K562 (cell line): Measurements from ENCODE around the gene SKIDA1. TPM values are rescaled to one million over a fixed set of nuclear protein-coding genes. Genes with fewer than 3 reads are reported as not detected.

Experiments
- ATAC-seq: fragments of 200-7000 bp; cut with Tn5 transposase; 3 replicates; pipeline ENCODE4 v1.9.1; 2020; ENCODE audit warnings: moderate library complexity
- BruUV-seq: library from RNA; stranded (reverse); fragments of 400-500 nt; replicated peaks from 2 replicates; lab custom pipeline; 2021; lab: Mats Ljungman, UMichigan
- CTCF ChIA-PET: fragments of 300-600 bp; formaldehyde crosslinking; extraction: SDS; loops from one replicate; lab custom pipeline; 2021; ENCODE audit warnings: low intra/inter-chr PET ratio; lab: Yijun Ruan, JAX
- POLR2A ChIA-PET: fragments of 300-600, 350-650 bp; sonication (Branson Sonifier 250); formaldehyde crosslinking; extraction: SDS; loops from one replicate; lab custom pipeline; 2021; ENCODE audit warnings: antibody characterized with exemption, inconsistent platforms; lab: Yijun Ruan, JAX
- DNase-seq, 4 experiments: peaks; one replicate each; pipeline versions ENCODE4 v3.0.0 to v3.0.0-alpha.2; 2011 to 2018; ENCODE audit warnings: low spot score in 3 of 4, mixed read lengths in 3 of 4; ENCODE audit errors: extremely low read depth in 1 of 4
- FAIRE-seq: peaks from 2 replicates; lab custom pipeline; 2011; peaks lifted over from hg19 to GRCh38; lab: Jason Lieb, UNC
- H2AFZ ChIP-seq: 2 replicates; pipeline ENCODE4 v1.6.0; 2011; ENCODE audit warnings: low read depth, low read length, control low read depth, inconsistent platforms
- H3K27ac ChIP-seq: fragments of 200-600 bp; 3 replicates; pipeline ENCODE4 v1.8.0; 2011; ENCODE audit warnings: low read depth, mild to moderate bottlenecking, control low read depth, inconsistent platforms, low read length, moderate library complexity, mixed read lengths; ENCODE audit errors: extremely low read depth
- H3K27me3 ChIP-seq, 2 experiments: fragments of 300-600 bp in 1 of 2; 2 replicates in 1 of 2; 3 replicates in 1 of 2; pipeline versions ENCODE4 v1.6.0 to v1.8.0; 2011; ENCODE audit warnings: inconsistent platforms in 2 of 2, low read length in 2 of 2, mild to moderate bottlenecking in 1 of 2, mixed read lengths in 1 of 2, moderate library complexity in 1 of 2; ENCODE audit not compliant: control insufficient read depth in 2 of 2, insufficient read depth in 2 of 2
- H3K36me3 ChIP-seq: fragments of 300-600 bp; 3 replicates; pipeline ENCODE4 v1.8.0; 2011; ENCODE audit warnings: mild to moderate bottlenecking, low read length, inconsistent platforms; ENCODE audit not compliant: control insufficient read depth, insufficient read depth
- H3K4me1 ChIP-seq, 2 experiments: fragments of 200-600 bp in 1 of 2; replicated peaks in 1 of 2; 2 replicates in 1 of 2; 3 replicates in 1 of 2; pipeline versions ENCODE4 v1.5.1 to v1.8.0; 2011; ENCODE audit warnings: inconsistent platforms in 2 of 2, low read length in 2 of 2, mild to moderate bottlenecking in 1 of 2, mixed read lengths in 1 of 2, moderate library complexity in 1 of 2; ENCODE audit not compliant: control insufficient read depth in 2 of 2, insufficient read depth in 2 of 2
- H3K4me2 ChIP-seq: 2 replicates; pipeline ENCODE4 v1.6.1; 2011; ENCODE audit warnings: low read length, control low read depth, inconsistent platforms, mixed read lengths; ENCODE audit not compliant: insufficient read depth
- H3K4me3 ChIP-seq: fragments of 200-600 bp; sonication (generic), shearing (Covaris generic); 2 replicates; pipeline ENCODE4 v1.5.1; 2016; ENCODE audit warnings: control low read depth, inconsistent platforms
- H3K79me2 ChIP-seq: fragments of 200-600 bp; 3 replicates; pipeline ENCODE4 v1.8.0; 2011; ENCODE audit warnings: low read length, inconsistent platforms; ENCODE audit not compliant: control insufficient read depth, insufficient read depth
- H3K9ac ChIP-seq, 2 experiments: 2 replicates each; pipeline versions ENCODE4 v1.6.0 to v1.6.1; 2011; ENCODE audit warnings: low read depth in 2 of 2, low read length in 2 of 2, control low read depth in 1 of 2, inconsistent platforms in 1 of 2, mild to moderate bottlenecking in 1 of 2, mixed read lengths in 1 of 2; ENCODE audit not compliant: insufficient read depth in 1 of 2
- H3K9me1 ChIP-seq: one replicate; pipeline ENCODE4 v1.6.0; 2011; ENCODE audit warnings: inconsistent platforms, mild to moderate bottlenecking, low read length, moderate library complexity; ENCODE audit not compliant: control insufficient read depth, insufficient read depth
- H3K9me3 ChIP-seq: replicated peaks from 2 replicates; pipeline ENCODE4 v1.5.1; 2011; ENCODE audit warnings: low read depth, low read length, inconsistent platforms; ENCODE audit not compliant: control insufficient read depth, insufficient read depth
- H4K20me1 ChIP-seq: replicated peaks from 2 replicates; pipeline ENCODE4 v1.6.1; 2011; ENCODE audit warnings: low read length, inconsistent platforms, mixed read lengths; ENCODE audit not compliant: control insufficient read depth, insufficient read depth
- ARID2 ChIP-seq: fragments of 450-650 bp; IDR thresholded peaks from 2 replicates; pipeline ENCODE4 v1.6.1; 2017; ENCODE audit warnings: antibody characterized with exemption, mild to moderate bottlenecking
- E2F8 ChIP-seq: fragments of 450-650 bp; IDR thresholded peaks from 2 replicates; pipeline ENCODE4 v1.7.1; 2018; ENCODE audit warnings: mild to moderate bottlenecking, low read depth; ENCODE audit not compliant: partially characterized antibody
- HDAC3 ChIP-seq: fragments of 450-650 bp; IDR thresholded peaks from 2 replicates; pipeline ENCODE4 v1.6.1; 2018; ENCODE audit warnings: borderline replicate concordance, mild to moderate bottlenecking, moderate library complexity; ENCODE audit not compliant: partially characterized antibody
- RBM22 ChIP-seq: fragments of 200-400 bp; formaldehyde crosslinking; IDR thresholded peaks from 2 replicates; pipeline ENCODE4 v1.6.1; 2018; ENCODE audit warnings: low read length, low read depth; ENCODE audit not compliant: poor library complexity, severe bottlenecking
- RUNX1 ChIP-seq: sonication (generic); IDR thresholded peaks from 2 replicates; pipeline ENCODE4 v1.6.1; 2016; ENCODE audit warnings: antibody characterized with exemption, low read depth
- ZNF398 ChIP-seq: fragments of 250-450 bp; sonication (Bioruptor Pico); IDR thresholded peaks from 2 replicates; pipeline ENCODE4 v1.8.0; 2021; ENCODE audit warnings: moderate library complexity, mild to moderate bottlenecking, inconsistent platforms
- ZNF507 ChIP-seq: conservative IDR thresholded peaks from 2 replicates; pipeline ENCODE4 v1.6.1; 2017; ENCODE audit warnings: missing genetic modification characterization, missing compliant biosample characterization
- ZNF589 ChIP-seq: fragments of 200-800 bp; sonication (Bioruptor generic); IDR thresholded peaks from 2 replicates; pipeline ENCODE4 v1.6.1; 2016; ENCODE audit warnings: low read depth, missing genetic modification characterization, missing compliant biosample characterization
- WGBS: fragments of 100-300 bp; shearing (Covaris generic); methylation state at CpG from one replicate; pipeline ENCODE4 v1.1.6; 2016; ENCODE audit warnings: low coverage, mixed read lengths; ENCODE audit not compliant: insufficient coverage; ENCODE audit errors: missing lambda C conversion rate; 5-methylcytosine and 5-hydroxymethylcytosine counted together
- in situ Hi-C: fragments of 300-500 bp; cut with MboI; formaldehyde crosslinking; loops from 4 replicates; pipeline ENCODE4 v1.15.0; 2018; ENCODE audit warnings: inconsistent platforms, mixed read lengths
- intact Hi-C: fragments of 100-400 bp; cut with micrococcal nuclease; formaldehyde crosslinking; loops from 2 replicates; pipeline ENCODE4 v1.14.2; 2022
- polyA plus RNA-seq, 8 experiments: library from polyadenylated mRNA; depleted of rRNA in 4 of 8; stranded (reverse) in 5 of 8; unstranded in 3 of 8; fragments of >200 nt; fragmentation: Nextera tagmentation in 2 of 8; fragmentation: Illumina TruSeq in 1 of 8; extraction: Ambion mirVana in 2 of 8; extraction: Trizol in 1 of 8; gene quantifications; 2 replicates each; pipeline versions ENCODE4 v1.2.1 to v1.2.3, GENCODE V29; 2011 to 2014; ENCODE audit warnings: inconsistent platforms in 1 of 8, missing spikeins in 1 of 8
- total RNA-seq, 7 experiments: library from RNA; depleted of rRNA in 6 of 7; stranded (reverse); fragments of >200 nt in 6 of 7; fragmentation: Illumina TruSeq in 2 of 7; extraction: Trizol in 2 of 7; gene quantifications; 2 replicates each; pipeline versions ENCODE4 v1.2.1 to v1.2.3, GENCODE V29; 2011 to 2021; ENCODE audit warnings: low replicate concordance in 1 of 7

SKIDA1 gene
- total and polyA plus RNA-seq, 9 of the 15 experiments (the other 6 are each of a cell fraction or from before 2014, with no cell fraction given): 0.05 to 1.1 (median 0.42) TPM

- TF ChIP-seq ZNF398 (no peak), RUNX1 (no peak), E2F8 (no peak), RBM22 (no peak), HDAC3 (no peak)
These were observed 52.3 kb downstream of the SKIDA1 start (continued) for GRCh38 chr10:21473135-21473534.

GRCh38 chr10:21468086-21468485 is 57.4 kb downstream of the SKIDA1 start:
- Histone ChIP-seq H4K20me1 (no peaks in the 10 kb centered on the region), H3K4me2 (no peak overlapping the region), H2AFZ (no peak overlapping the region), H3K36me3 (no peaks in the 10 kb centered on the region), H3K9me3 (no peaks in the 10 kb centered on the region), H3K79me2 (no peaks in the 10 kb centered on the region), H3K4me3 (no peak overlapping the region), H3K27ac (no peak overlapping the region), H3K4me1 (no peaks in the 10 kb centered on the region; a peak in 1 of 5 replicates), H3K27me3 (peaks cover 13 to 25% of the 10 kb centered on the region in 2 experiments), H3K9ac (no peak overlapping the region), H3K9me1 (no peaks in the 10 kb centered on the region)
- in situ Hi-C loops: no loop called here
- 5% methylated on average over 3 of the region's 3 CpGs for WGBS
- DNase-seq (no peak), ATAC-seq (peak; percentile 58), FAIRE-seq (no peak)
- no TSS peak for BruUV-seq
- CTCF ChIA-PET: no interaction called here
- POLR2A ChIA-PET: no interaction called here
- intact Hi-C loops: no loop called here
- TF ChIP-seq ZNF507 (tag) (no peak), ZNF589 (CRISPR knock-in tag) (no peak), ARID2 (no peak)
